SK-N-SH (cell line): ENCODE data around the gene PTPRD.

Experiments used
- CTCF ChIP-seq: fragments of 200-600 bp; sonication (generic); IDR thresholded peaks from 2 replicates; pipeline ENCODE4 v1.6.1; 2017; ENCODE audit warnings: antibody characterized with exemption, mild to moderate bottlenecking, moderate library complexity
- GABPA ChIP-seq: IDR thresholded peaks from 2 replicates; pipeline ENCODE4 v1.4.0; 2012; ENCODE audit warnings: low read depth, mild to moderate bottlenecking
- IRF3 ChIP-seq: fragments of 150-350 bp; IDR thresholded peaks from 2 replicates; pipeline ENCODE4 v1.6.1; 2016; ENCODE audit warnings: mild to moderate bottlenecking, low read depth, low read length
- JUND ChIP-seq: IDR thresholded peaks from 2 replicates; pipeline ENCODE4 v1.4.0; 2012
- MAX ChIP-seq: IDR thresholded peaks from 2 replicates; pipeline ENCODE4 v1.4.0; 2012; ENCODE audit warnings: low read depth
- POLR2AphosphoS5 ChIP-seq: IDR thresholded peaks from 2 replicates; pipeline ENCODE4 v1.6.1; 2012; ENCODE audit warnings: low read depth, low read length
- RAD21 ChIP-seq: IDR thresholded peaks from 2 replicates; pipeline ENCODE4 v1.6.1; 2012; ENCODE audit warnings: mild to moderate bottlenecking, low read length
- REST ChIP-seq: IDR thresholded peaks from 2 replicates; pipeline ENCODE4 v1.6.1; 2012; ENCODE audit warnings: mild to moderate bottlenecking, low read depth, low read length, moderate library complexity
- SIN3A ChIP-seq: IDR thresholded peaks from 2 replicates; pipeline ENCODE4 v1.6.1; 2012; ENCODE audit warnings: low read depth, mild to moderate bottlenecking, low read length, moderate library complexity, borderline replicate concordance
- TAF1 ChIP-seq: IDR thresholded peaks from 2 replicates; pipeline ENCODE4 v1.6.1; 2012; ENCODE audit warnings: low read depth, mild to moderate bottlenecking, low read length, moderate library complexity, borderline replicate concordance

- no peak for TF ChIP-seq CTCF
- no peak for TF ChIP-seq POLR2AphosphoS5
- no peak for TF ChIP-seq SIN3A
- no peak for TF ChIP-seq MAX
- no peak for TF ChIP-seq TAF1
- no peak for TF ChIP-seq RAD21
- no peak for TF ChIP-seq REST
- no peak for TF ChIP-seq GABPA
- TF ChIP-seq IRF3, result no peak
- no peak for TF ChIP-seq JUND
These were observed 1840.5 kb downstream of the PTPRD start for GRCh38 chr9:8772302-8772701.
